HG03571 (cell line): Measurements from ENCODE around the gene ECE1.
A peak's percentile ranks its signal among the peaks of the same experiment; 100 is the strongest.
"Not testable (repeated sequence)": the region's sequence is repeated elsewhere in the genome, so short reads cannot be mapped to it uniquely, and the experiment has no call there.

ENCODE experiments used
- ATAC-seq: cut with Tn5 transposase; IDR thresholded peaks from one replicate; pipeline ENCODE4 v1.9.1; 2021; ENCODE audit not compliant: unreplicated experiment

The ECE1 gene

GRCh38 chr1:21292984-21293536 lies 2.8 kb upstream of the ECE1 start:
- ATAC-seq = peak; percentile 28

GRCh38 chr1:21292503-21292983 lies 2.3 kb upstream of the ECE1 start:
- no peak for ATAC-seq

GRCh38 chr1:21291964-21292363 lies 1.7 kb upstream of the ECE1 start:
- no peak for ATAC-seq

GRCh38 chr1:21291184-21291583 lies 921 bp upstream of the ECE1 start:
- no peak for ATAC-seq

DNA sequence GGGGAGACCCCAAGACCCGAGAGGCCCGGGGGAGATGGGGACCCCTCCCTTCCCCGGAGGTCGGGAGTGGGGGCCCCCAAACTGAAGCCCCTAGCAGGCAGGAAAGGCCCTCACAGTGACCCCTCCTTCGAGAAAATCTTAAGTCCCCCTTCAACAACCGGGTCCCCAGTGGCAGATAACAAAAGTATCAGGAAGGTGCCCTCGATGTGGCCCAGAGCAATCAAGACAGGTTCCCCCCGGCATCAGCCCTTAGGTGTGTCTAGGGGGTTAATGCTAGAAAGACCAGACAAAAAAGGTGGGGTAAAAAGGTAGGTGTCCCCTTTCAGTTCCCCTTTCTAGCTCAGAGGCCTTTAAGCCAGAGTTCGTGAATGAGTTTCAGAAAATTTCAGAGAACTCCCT lies 282 bp upstream of the ECE1 start:
- ATAC-seq = no peak

DNA sequence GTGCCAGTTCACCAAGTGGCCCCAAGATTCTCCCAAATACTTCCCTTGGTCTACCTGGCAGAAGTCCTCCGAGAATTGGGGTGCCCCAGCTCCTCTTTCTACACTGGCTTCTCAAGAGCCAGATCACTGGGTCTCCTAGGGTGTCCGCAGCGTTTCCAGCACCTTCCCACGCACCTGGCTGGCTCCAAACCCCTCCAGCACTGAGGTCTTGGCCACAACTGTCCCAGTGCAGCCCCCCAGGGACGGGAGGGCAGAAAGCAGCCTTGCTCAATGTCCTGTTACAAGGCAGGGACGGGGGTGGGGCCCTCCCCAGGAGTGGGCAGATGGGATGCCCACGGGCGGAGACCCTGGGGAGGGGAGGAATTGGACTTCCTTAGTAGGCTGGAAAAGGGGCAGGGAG lies 1.1 kb downstream of the ECE1 start:
- no peak for ATAC-seq

- ATAC-seq = no peak
Measured at GRCh38 chr1:21287905-21288514, 2.3 kb downstream of the ECE1 start.

GRCh38 chr1:21285386-21285785 lies 4.9 kb downstream of the ECE1 start:
- ATAC-seq = not testable (repeated sequence)

DNA sequence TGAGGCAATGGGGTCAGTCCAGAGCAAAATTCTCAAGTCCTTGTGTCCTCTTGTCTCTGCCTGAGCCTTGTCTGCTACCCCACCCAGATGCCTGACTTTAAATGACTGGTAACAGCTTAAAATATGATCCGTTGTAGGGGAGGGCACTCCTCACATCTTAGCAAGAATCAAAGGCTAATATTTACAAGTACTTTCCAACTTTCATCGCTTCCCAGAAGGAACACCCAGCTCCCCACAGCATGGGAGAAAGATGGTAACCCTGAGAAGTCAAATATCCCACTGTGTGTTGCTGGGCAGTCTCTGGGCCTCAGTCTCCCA lies 5.2 kb downstream of the ECE1 start:
- no peak for ATAC-seq

DNA sequence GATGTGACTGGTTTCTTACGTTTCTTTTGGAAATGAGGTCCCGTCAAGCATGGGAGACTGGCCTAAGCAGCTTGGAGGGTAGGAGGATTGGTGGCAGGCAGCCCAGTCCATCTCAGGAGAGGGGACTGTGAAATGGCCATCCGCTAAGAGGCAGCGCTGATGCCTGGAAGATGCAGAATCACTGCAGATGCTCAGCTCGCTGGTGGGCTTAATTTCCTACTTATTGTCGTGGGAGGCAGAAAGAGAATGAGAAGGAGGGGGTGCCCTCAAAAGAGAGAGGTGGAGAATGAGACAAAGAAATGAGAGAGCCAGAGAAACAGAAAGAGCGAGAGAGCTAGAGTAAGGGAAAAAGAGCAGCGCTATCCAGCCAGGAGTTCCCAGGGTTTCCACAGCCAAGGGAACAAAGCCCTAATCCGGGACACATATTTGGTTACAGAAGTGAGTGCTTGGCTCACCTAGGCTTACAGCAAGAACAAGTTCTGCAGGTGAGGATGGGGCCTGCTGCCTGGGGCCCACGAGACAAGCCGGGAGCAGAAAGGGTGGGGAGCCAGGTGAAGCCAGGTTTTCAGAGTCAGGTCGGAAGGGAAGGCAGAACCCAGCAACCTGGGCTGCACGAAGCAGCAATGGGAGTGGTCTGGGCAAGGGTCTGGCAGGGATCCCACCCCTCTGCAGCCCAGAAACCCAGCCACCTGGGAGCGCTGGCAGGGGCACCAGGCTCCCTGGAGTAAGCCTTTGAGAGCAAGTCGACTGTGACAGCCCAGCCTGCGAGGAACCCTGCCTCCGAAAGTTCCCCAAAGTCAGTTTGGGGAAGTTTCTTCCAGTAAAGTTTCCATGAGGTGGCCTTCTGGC lies 5.8 kb downstream of the ECE1 start:
- ATAC-seq = no peak

DNA sequence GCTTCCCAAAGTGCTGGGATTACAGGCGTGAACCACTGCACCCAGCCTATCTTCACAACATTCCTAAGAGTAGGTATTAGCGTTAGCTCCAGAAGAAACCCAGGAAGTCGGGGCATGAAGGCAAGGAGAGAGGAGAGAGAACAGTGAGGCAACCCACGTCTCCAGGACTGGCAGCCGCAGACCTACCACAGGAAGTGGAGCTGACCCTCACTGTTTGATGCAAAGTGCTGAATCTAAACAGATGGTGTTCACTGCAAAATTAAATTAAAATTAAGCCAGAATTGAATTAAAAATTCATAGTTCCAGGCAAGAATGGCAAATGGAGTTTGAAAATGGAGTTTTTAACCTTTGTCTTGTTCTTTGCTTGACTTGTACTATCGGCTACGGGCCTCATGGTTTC lies 6.7 kb downstream of the ECE1 start:
- no peak for ATAC-seq

DNA sequence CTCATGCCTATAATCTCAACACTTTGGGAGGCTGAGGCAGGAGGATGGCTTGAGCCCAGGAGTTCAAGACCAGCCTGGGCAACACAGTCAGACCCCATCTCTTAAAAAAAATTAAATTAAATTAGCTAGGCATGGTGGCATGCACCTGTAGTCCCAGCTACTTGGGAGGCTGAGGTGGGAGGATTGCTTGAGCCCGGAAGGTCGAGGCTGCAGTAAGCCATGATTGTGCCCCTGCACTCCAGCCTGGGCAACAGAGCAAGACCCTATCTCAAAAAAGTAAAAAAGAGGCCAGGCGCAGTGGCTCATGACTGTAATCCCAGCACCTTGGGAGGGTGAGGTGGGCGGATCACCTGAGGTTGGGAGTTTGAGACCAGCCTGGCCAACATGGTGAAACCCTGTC lies 8.2 kb downstream of the ECE1 start:
- ATAC-seq = not testable (repeated sequence)

GRCh38 chr1:21280482-21280881 lies 9.8 kb downstream of the ECE1 start:
- ATAC-seq = no peak

GRCh38 chr1:21280011-21280471 lies 10.2 kb downstream of the ECE1 start:
- no peak for ATAC-seq

DNA sequence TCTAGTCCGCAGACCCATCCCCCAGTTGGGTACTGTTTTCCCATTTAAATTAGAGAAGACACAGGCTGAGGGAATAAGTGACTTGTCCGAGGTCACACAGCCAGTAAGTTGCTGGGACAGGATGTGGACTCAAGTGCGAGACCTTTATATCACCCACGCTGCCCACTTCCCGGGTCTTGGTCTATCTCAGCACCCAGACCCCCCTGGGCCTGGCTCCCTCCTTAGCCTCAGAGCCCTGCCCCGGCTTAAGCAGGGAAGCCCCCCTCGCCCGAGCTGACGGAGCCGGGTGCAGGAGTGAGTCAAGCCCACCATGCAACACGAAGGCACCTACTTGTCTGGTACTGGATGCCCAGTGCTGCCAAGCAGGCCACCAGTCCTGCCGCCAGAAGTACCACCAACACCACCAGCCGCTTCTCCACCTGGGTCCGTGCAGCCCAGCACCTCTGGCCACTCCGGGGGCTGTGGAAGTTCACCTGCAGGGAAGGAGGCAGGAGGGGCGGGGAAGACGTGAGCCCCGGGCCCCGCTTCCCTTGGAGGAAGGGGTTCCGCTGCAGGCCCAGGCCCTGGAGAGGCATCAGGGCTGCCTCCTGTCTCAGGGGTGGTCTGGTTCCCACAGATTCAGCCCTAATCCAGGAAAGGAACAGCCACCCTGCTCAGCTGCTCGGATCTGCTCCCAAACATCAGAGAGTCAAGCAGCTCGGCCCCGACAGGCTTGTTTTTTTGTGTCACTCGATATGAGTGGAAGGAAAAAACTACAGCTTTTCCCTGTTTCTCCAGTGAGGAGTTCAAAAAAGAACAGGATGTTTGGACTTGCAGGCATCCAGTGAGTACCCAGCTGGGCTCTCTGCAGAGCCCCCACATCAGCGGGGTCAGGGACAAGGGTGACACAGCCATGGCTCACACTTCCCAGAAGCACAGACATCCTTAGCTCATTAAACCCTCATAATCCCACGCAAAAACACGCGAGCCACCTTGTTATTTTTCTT lies 11.1 kb downstream of the ECE1 start:
- no peak for ATAC-seq

DNA sequence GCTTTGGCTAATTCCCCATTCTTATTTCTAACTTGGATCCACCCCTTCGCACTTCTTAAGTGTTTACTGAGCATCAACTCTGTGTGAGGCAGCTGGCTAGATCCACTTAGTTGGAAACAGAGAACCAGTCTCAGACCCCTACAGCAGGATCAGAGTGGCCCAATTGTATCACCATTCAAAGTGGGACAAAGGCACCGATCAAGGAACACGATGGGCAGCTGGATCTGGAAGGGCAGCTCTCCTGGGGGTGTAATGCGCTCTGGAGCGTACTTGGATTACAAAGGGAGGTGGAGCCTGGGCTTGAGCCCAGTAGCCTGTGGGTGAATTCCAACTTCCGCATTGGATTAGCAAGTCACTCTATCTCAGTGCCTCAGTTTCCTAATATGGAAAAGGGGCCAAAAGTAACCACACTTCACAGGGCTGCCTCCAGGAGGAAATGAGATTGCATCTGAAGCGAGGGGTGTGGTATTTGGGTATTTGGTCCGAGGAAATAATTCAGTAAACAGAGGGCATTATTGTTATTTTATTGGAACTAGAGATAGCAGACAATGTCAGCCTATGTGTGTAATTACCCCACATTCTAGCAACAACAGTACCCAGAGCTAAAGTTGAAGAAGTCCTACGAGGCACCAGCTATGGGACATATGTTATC lies 11.9 kb downstream of the ECE1 start:
- no peak for ATAC-seq

- no peak for ATAC-seq
Measured at GRCh38 chr1:21277180-21277579, 13.1 kb downstream of the ECE1 start.

DNA sequence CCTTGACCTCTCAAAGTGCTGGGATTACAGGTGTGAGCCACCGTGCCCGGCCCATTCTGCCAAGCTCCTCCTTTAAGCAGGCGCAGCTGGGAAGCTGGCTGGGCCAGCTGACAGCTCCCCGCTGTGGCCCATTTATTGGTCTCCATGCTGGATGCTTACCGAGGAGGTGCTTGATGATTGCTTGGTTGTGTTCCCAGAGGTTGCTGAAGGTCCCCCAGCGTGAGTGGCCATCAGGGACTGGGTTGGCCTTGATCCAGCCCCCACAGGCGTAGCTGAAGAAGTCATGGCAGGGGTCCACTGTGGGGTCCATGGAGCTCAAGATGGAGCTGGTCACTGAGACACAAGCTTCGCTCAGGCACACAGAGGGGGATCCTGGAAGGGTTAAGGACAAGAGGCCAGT lies 17.7 kb downstream of the ECE1 start:
- ATAC-seq = no peak

DNA sequence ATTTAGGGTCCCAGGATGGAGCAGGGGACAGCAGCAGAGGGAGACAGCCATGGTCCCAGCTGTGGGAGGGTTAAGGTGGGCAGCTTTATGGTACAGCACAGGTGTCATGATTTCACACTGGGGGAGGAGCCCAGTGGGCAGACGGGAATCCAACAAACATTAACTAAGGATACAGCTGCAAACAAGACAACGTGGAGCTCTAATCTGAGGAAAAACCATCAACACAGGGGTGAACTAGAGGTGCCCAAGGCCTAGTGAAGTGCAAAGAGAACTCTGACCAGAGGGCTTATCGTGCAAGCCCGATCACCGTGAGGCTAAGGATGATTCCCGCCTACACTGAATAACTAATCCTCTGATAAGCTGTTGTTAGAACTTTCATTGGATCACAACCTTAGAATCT lies 18.7 kb downstream of the ECE1 start:
- no peak for ATAC-seq

DNA sequence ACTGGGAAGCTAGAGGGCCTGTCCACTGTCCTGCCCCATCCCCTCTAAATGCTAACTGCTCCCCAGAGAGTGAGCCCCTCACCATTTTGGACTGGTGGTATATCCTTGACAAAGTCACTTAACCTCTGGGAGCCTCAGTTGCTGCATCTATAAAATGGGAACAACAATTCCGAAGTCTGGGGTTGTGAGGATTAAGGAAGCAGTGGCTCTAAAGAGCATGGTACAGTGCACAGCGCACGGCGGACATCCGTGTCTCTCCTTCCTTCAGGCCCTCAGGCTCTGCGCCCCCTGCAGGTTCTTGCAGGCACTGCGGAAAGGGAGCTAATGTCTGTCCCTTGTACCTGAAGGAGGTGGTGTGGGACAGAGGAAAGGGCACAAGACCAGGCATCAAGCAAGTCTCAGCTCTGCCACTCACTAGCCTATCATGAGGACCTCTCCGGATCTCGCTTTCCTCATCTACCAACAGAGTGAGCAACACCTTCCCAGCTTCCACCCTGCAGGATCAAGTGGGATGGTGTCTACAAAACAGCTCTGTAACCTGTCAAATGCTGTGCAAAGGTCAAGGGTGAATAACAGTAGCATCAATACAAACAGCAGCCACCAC lies 20.1 kb downstream of the ECE1 start:
- no peak for ATAC-seq
